Cortex of kidney (tissue), 1 donor: ENCODE data around the gene VMAC.

ENCODE experiments used
- DNase-seq: peaks from one replicate; lab custom pipeline; 2025; lab: John Stamatoyannopoulos, UW

VMAC gene

GRCh38 chr19:5931251-5931650 lies 26.6 kb downstream of the VMAC start:
- no peak for DNase-seq

DNA sequence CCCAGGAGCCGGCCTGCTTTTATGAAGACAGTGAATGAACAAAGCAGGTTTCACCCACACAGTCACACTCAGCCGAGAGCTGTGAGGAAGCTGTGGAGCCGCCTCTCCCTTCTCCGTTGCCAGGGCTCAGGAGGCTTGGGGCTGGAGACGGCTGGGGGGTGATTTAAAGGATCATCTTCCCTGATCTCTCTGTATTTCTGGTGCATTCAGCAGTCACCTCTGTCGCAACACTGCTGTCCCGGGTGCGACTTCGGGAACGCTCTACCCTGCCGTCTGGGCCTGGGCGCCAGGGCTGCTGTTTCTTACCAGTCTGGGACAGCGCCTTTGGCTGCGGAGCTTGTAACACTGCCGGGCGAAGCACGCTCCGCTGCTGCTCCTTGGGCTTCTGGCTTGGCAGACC lies 27.5 kb downstream of the VMAC start:
- no peak for DNase-seq

DNA sequence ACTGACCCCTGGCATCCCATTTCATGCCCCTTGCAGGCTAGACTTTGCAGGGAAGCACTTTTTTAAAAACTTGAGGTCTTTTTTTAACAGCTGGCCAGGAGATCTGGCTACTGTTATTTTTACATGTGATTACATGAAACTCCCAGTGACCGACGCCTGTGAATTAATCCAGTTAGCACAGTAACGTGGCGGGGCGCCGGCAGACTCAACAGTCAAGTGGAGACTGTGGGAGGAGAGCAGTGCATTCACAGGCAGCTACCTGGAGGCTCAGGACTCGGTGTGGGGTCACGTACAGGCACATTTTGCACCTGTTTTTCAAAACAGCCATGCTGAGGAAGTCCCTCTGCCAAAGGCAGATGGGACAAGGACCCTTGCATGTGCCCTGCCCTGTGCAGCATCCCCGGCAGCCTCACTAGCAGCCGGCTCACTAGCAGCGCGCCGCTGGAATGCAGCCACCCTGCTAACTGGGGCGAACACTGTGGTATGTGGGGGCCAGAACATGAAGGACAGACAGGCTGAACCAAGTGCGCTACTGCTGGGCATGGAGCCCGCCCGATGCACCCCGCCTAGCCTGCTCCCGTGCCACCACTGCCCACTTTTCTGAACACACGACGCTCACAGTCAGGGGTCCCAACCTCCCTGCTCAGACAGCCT lies 28.1 kb downstream of the VMAC start:
- DNase-seq, result no peak

DNA sequence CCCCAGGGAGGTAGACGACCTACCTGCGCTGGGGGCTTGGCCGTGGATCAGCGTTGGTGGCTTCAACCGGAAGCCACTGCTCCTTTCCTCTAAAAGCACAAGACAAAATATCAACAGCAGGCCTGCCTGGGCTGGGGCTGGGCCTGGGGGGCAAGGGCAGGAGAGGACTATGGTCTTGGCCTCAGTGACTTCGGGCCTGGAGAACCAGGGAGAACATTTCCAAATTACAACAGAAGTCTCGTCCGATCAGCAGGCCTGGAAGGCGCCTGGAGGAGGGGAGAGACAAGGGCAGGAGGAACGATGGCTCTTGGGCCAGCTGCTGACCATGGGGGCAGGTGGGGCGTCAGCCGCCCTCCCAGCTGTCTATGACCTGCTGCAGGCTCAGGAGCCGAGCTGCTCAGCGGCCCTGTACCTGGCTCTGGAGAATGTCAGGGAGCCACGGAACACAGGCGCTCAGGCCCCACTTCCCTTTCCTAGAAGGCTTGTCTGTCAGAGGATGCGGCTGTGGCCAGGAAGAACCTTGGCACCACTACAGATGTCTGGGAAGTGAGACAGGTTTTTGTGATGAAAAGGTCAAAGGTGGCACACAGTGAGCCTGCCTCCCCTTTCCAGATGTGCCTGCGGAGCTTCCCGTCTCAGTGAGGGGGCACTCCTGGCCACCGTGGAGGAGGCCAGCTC lies 28.9 kb downstream of the VMAC start:
- no peak for DNase-seq

GRCh38 chr19:5934069-5934401 lies 29.4 kb downstream of the VMAC start:
- no peak for DNase-seq

DNA sequence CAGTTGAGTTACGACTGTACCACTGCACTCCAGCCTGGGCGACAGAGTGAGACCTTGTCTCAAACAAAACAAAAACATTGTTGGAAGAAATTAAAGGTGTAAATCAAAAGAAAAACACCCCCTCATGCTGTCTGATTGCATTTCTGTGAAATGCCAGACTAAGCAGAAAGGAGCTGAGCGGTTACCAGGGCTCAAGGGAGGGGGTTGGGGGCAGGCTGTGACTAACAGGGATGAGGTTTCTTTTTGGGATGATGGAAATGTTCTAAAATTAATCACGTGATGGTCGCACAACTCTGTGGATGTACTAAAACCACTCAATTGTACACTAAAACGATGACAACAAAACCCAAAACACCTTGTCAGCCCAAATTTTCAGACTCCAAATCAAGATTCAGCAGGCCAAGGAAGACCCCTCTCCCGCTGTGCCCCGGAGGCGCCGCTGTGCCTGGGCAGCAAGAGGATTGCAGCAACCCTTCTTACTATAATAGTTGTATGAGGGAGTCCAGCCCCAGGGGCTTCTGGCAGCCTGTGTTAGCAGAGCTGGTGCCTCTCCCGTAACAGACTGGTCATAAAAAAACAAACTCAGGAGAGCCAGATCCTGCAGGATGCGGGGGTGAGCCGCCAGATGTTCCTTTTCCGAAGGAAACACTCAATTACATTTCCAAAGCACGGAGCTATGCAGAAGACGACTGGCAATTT lies 30.3 kb downstream of the VMAC start:
- DNase-seq, result no peak

- DNase-seq, result no peak
These were observed 31.0 kb downstream of the VMAC start for GRCh38 chr19:5935473-5936291.

GRCh38 chr19:5936292-5936592 lies 31.6 kb downstream of the VMAC start:
- no peak for DNase-seq

- DNase-seq, result no peak
These were observed 32.9 kb downstream of the VMAC start for GRCh38 chr19:5937550-5937949.

- no peak for DNase-seq
These were observed 35.9 kb downstream of the VMAC start for GRCh38 chr19:5940260-5941208.

GRCh38 chr19:5941673-5942072 lies 37.0 kb downstream of the VMAC start:
- no peak for DNase-seq

- DNase-seq, result no peak
These were observed 38.4 kb downstream of the VMAC start for GRCh38 chr19:5943045-5943444.

DNA sequence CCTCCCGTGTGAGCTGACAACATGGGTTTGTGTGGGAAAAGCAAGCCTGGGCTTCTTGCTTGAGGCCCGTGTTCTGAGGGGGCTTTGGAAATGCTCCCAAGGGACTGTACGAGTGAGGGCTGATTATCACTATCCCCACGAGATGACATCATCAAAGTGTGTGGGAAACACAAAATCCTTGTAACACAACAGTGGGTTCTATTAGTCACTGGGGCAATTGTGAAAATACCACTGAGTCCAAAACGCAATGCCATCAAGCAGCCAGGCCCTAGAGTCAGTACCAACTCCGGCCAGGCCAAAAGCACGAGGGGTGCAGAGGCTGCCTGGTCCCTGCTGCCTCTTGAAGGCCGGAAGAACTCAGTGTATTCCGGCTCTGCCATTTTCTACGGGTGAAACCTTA lies 39.0 kb downstream of the VMAC start:
- DNase-seq, result no peak

DNA sequence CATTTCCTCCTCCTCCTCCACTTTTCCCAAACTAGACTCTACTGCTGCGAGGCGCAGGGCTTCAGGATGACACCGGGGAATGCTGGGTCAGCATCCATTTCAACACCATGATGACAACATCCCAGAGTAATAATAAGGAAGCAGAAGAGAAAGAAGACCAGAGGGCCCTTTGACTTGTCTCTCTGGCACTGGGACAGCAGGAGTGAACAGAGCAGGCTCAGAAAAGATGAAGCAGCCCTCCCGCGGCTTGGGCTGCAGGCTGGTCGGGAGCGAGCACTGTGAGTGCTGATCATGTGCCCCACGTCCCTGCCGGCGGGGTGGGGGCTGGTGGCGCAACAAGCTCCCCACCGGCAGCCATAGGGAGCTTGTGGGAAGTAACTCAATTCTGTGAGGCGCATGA lies 42.8 kb downstream of the VMAC start:
- no peak for DNase-seq

DNA sequence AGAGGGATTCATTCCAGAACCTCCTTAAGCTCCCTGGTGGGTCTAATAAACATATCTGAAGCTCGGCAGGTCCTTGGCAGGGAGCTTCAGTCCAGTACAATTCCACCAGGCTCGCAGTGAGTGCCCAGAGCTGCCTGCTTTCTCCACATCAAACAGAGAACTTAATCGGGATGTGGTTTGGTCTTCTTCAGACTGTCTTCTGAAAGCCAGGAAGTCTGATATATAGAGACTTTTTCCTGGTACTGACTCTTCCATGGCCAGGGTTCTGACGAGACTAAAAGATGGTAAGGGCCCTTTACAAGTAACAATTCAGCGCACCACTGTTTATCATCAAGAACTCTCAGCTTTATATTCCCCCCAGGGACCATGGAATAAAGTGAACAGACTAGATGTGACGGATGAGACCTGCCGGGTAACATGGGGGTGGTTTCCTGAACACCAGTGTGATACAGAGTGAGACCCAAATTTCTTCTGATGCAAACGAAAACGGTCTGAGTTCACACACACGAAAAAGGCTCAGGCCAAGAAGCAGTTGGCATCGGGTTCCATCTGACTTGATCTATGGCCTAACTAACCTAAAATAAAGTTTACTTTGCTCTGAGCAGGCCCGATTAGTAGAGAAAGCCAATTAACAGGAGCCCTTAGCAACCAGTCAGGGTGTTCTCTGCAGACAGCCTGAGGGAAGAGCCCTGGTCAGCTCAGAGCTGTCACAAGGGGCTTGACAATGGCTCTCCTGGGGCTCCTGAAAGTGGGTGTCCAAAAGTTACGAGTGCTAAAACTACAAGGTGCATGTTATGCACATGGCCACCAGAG lies 44.3 kb downstream of the VMAC start:
- DNase-seq, result no peak

DNA sequence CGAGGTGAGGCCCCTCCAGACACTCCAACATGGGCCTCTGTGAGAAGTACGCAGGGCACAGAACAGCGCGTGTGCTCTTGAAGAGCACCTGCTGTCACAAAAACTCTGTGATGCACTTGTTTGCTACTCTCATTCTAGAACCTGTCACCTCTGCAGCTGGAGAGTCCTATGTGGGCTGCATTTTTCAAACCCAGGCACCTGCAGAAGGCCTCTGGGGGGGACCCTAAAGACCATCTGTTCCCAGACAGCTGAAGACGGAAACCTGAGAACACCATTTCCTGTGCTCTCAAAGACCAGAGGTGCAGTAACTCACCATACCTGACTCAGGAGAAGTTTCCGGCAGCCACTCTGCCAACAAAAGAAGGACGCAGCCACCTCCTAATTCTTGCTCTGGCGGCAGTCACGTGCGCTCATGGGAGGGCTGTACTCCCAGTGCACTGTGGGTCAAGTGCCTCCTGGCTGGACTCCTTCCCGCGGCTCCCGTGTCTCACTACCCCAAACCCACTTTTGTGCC lies 45.2 kb downstream of the VMAC start:
- DNase-seq, result no peak

- no peak for DNase-seq
These were observed 46.1 kb downstream of the VMAC start for GRCh38 chr19:5950741-5951140.

DNA sequence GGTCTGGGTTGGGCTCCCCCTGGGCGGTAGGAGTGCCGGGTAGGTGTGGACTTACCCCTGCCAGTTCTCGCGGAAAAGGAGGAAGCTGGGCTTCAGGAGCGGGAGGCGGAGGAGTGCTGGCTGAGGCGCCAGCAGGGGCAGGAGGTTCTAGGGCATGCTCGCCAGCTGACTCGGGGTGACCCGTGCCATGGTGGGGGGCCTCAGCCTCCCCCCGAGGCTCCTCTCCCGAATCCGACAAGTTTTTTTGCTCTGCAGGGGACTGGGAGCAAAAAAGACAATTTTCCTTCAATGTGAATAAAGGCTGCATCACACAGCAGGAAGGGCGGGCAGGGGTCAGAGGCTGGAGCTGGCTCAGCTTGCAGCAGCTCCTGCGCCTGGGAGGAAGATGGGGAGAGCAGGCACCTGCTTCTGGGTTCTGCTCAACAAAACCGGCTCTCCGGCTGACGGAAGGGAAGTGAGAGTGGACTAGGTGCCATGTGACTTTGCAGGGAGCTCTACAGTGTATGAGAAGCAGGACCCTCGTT lies 46.7 kb downstream of the VMAC start:
- no peak for DNase-seq

DNA sequence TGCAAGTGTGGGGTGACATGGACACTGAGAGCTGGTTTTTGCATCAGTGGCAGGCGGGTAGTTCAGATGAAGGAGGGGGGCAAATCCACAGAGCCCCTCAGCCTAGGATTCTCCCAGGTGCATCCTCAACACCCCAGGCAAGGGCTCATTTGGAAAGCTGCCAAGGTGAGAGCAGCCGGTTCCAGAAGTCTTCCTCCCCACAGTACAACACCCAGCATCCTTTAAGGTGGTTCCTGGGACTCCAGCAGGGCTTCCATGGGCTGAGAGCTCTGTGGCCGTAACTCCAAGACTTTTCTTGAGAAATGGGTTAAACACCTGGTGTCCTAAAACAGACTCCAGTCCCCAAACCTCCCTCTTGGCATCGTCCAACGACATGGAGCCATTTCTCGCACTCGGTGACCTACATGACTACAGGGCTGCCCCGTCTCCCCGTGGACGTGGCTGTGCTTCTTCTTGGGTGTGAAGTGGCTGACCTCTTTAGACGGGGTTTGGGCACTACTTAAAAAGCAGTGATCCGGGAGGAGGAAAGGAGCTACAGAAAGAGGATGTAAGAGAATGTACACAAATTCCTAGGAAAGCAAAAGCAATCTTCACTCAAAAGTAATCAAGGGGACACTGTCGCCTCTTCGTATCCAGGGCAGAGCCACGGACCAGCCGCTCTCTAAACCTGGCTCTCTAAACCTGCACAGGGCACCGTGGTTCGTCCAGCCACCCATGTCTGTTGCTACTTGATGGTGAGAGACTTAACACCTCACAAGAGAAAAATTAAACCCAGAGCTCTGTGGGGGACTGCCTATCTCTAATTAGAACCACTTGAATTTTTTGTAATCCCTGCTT lies 47.7 kb downstream of the VMAC start:
- DNase-seq, result no peak
